ENCODE data around the gene SYMPK.

The SYMPK gene

GRCh38 chr19:45862271-45862563 is 730 bp downstream of the SYMPK start:
- no peaks in the 10 kb centered on the region for H3K36me3 ChIP-seq (ENCODE audit: control insufficient read depth, insufficient read depth, low read length)
- H3K79me2 ChIP-seq = peaks cover 7% of the 10 kb centered on the region
- H3K9me3 ChIP-seq (ENCODE audit: control insufficient read depth, low read length) = no peaks in the 10 kb centered on the region
- peak overlapping the region; percentile 82 for H2AFZ ChIP-seq
- H3K4me2 ChIP-seq (ENCODE audit: low read length) = peak overlapping the region; percentile 89
- peaks cover 3% of the 10 kb centered on the region for H3K4me1 ChIP-seq
- peak overlapping the region; percentile 86 for H3K4me3 ChIP-seq (ENCODE audit: low read depth, low read length)
- TF ChIP-seq, protein P1, sequence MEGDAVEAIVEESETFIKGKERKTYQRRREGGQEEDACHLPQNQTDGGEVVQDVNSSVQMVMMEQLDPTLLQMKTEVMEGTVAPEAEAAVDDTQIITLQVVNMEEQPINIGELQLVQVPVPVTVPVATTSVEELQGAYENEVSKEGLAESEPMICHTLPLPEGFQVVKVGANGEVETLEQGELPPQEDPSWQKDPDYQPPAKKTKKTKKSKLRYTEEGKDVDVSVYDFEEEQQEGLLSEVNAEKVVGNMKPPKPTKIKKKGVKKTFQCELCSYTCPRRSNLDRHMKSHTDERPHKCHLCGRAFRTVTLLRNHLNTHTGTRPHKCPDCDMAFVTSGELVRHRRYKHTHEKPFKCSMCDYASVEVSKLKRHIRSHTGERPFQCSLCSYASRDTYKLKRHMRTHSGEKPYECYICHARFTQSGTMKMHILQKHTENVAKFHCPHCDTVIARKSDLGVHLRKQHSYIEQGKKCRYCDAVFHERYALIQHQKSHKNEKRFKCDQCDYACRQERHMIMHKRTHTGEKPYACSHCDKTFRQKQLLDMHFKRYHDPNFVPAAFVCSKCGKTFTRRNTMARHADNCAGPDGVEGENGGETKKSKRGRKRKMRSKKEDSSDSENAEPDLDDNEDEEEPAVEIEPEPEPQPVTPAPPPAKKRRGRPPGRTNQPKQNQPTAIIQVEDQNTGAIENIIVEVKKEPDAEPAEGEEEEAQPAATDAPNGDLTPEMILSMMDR (IDR thresholded peaks at IDR 0.05) = no peak
- H3K27ac ChIP-seq = peak overlapping the region; percentile 51
- H3K9ac ChIP-seq = no peak overlapping the region
- H3K27me3 ChIP-seq (ENCODE audit: control insufficient read depth, insufficient read depth, low read length) = no peaks in the 10 kb centered on the region

DNA sequence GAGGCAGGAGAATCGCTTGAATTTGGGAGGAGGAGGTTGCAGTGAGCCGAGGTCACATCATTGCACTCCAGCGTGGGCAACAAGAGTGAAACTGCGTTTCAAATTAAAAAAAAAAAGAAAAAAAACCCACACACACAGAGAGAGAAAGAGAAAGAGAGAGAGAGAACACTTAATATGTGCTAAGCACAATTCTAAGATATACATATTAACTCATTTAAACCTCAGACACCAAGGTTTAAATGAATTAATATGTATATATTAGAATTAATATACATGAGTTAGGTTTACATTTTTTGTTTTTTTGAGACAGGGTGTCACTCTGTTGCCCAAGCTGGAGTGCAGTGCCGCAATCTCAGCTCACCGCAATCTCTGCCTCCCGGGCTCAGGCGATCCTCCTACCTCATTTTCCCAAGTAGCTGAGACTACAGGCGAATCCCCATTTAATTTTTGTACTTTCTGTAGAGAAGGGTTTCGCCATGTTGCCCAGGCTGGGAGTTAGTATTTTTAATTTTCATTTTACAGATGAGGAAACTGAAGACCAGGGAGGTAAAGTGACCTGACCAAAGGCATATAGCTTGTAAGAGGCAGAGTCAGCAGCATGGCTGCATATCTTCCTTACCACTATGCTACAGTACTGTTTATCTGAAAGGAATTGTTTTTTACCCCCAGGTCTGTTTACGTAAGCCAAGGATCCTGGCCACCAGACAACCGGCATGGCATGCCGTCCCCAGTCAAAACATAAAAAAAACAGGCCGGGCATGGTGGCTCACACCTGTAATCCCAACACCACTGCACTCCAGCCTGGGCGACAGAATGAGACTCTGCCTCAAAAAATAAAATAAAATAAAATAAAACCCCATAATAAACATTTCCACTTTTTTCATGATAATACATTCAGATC is 2.3 kb downstream of the SYMPK start:
- Histone ChIP-seq H3K4me3 (ENCODE audit: low read depth, low read length) (no peak overlapping the region), H3K27me3 (ENCODE audit: control insufficient read depth, insufficient read depth, low read length) (no peaks in the 10 kb centered on the region), H2AFZ (no peak overlapping the region), H3K9ac (no peak overlapping the region), H3K79me2 (peaks cover 7% of the 10 kb centered on the region), H3K4me1 (peaks cover 3% of the 10 kb centered on the region), H3K27ac (no peak overlapping the region), H3K9me3 (ENCODE audit: control insufficient read depth, low read length) (no peaks in the 10 kb centered on the region), H3K36me3 (ENCODE audit: control insufficient read depth, insufficient read depth, low read length) (no peaks in the 10 kb centered on the region), H3K4me2 (ENCODE audit: low read length) (no peak overlapping the region)
- TF ChIP-seq, protein P1 (IDR thresholded peaks at IDR 0.05) = no peak

- H3K4me3 ChIP-seq (ENCODE audit: low read depth, low read length) = no peak overlapping the region
- H3K4me1 ChIP-seq = no peaks in the 10 kb centered on the region
- peaks cover 6% of the 10 kb centered on the region for H3K79me2 ChIP-seq
- no peak overlapping the region for H3K9ac ChIP-seq
- no peaks in the 10 kb centered on the region for H3K27me3 ChIP-seq (ENCODE audit: control insufficient read depth, insufficient read depth, low read length)
- no peak overlapping the region for H2AFZ ChIP-seq
- H3K9me3 ChIP-seq (ENCODE audit: control insufficient read depth, low read length) = no peaks in the 10 kb centered on the region
- no peaks in the 10 kb centered on the region for H3K36me3 ChIP-seq (ENCODE audit: control insufficient read depth, insufficient read depth, low read length)
- H3K27ac ChIP-seq = no peak overlapping the region
- H3K4me2 ChIP-seq (ENCODE audit: low read length) = no peak overlapping the region
- TF ChIP-seq, protein P1 (IDR thresholded peaks at IDR 0.05) = no peak
These were observed 8.7 kb downstream of the SYMPK start for GRCh38 chr19:45854167-45854778.

- no peak overlapping the region for H3K4me3 ChIP-seq (ENCODE audit: low read depth, low read length)
- H3K27me3 ChIP-seq (ENCODE audit: control insufficient read depth, insufficient read depth, low read length) = no peaks in the 10 kb centered on the region
- H3K4me1 ChIP-seq = no peaks in the 10 kb centered on the region
- no peak overlapping the region for H2AFZ ChIP-seq
- H3K4me2 ChIP-seq (ENCODE audit: low read length) = no peak overlapping the region
- H3K9me3 ChIP-seq (ENCODE audit: control insufficient read depth, low read length) = no peaks in the 10 kb centered on the region
- peaks cover 2% of the 10 kb centered on the region for H3K79me2 ChIP-seq
- no peak overlapping the region for H3K9ac ChIP-seq
- H3K27ac ChIP-seq = no peak overlapping the region
- no peaks in the 10 kb centered on the region for H3K36me3 ChIP-seq (ENCODE audit: control insufficient read depth, insufficient read depth, low read length)
- TF ChIP-seq, protein P1 (IDR thresholded peaks at IDR 0.05) = no peak
These were observed 10.0 kb downstream of the SYMPK start for GRCh38 chr19:45852983-45853382.
